Ovary (tissue), 9 donors: ENCODE results near the gene LSAMP. TPM values are rescaled to one million over a fixed set of nuclear protein-coding genes. Genes with fewer than 3 reads are reported as not detected.

Experiments
- DNase-seq, 5 donors: peaks; one replicate each; pipeline ENCODE4 v3.0.0-alpha.2; 2019 to 2020
- H3K27ac ChIP-seq, 2 donors: fragments of 200-600 bp; one replicate each; pipeline versions ENCODE4 v1.5.1 to v1.8.0; 2019 to 2022
- H3K27me3 ChIP-seq: fragments of 200-600 bp; one replicate; pipeline ENCODE4 v1.8.0; 2022
- H3K36me3 ChIP-seq: fragments of 200-600 bp; sonication (generic); one replicate; pipeline ENCODE4 v1.5.1; 2019
- H3K4me1 ChIP-seq: one replicate; pipeline ENCODE4 v1.8.1; 2013; ENCODE audit warnings: mild to moderate bottlenecking, moderate library complexity; ENCODE audit not compliant: insufficient read depth
- H3K4me3 ChIP-seq: fragments of 200-600 bp; sonication (generic); one replicate; pipeline ENCODE4 v1.5.1; 2017
- H3K9me3 ChIP-seq, 2 donors: fragments of 200-600 bp in 1 of 2; sonication (generic) in 1 of 2; one replicate each; pipeline versions ENCODE4 v1.5.1 to v1.8.1; 2013 to 2019; ENCODE audit warnings: mild to moderate bottlenecking in 1 of 2, moderate library complexity in 1 of 2
- EP300 ChIP-seq: sonication (generic); formaldehyde crosslinking; IDR thresholded peaks from one replicate; pipeline ENCODE4 v1.6.1; 2017; ENCODE audit warnings: antibody characterized with exemption
- POLR2A ChIP-seq: fragments of 450-650 bp; IDR thresholded peaks from one replicate; pipeline ENCODE4 v1.6.1; 2017; ENCODE audit warnings: antibody characterized with exemption, mild to moderate bottlenecking, moderate library complexity
- WGBS, 3 donors: extraction: QIAGEN DNeasy Blood & Tissue Kit in 1 of 3; methylation state at CpG; one replicate each; pipeline versions ENCODE4 v1.1.5 to v1.1.7; 2013 to 2017; 5-methylcytosine and 5-hydroxymethylcytosine counted together
- intact Hi-C, 4 donors: fragments of 100-400 bp; cut with DNase I; formaldehyde crosslinking; loops; one replicate each; pipeline versions ENCODE4 v1.11.0 to v1.15.1; 2022 to 2023
- polyA plus RNA-seq, 2 donors: library from polyadenylated mRNA; stranded (reverse); fragments of 200-250 nt in 1 of 2; fragments of 350-450 nt in 1 of 2; fragmentation: Illumina TruSeq in 1 of 2; extraction: RNeasy Lipid Tissue Mini Kit (QIAGEN cat#74804) in 1 of 2; gene quantifications; one replicate each; pipeline ENCODE4 v1.2.3, GENCODE V29; 2013 to 2014
- total RNA-seq, 7 donors: library from RNA; depleted of rRNA in 2 of 7; stranded (reverse); fragments of >200 nt in 2 of 7; fragmentation: NEBNext Ultra II Directional in 3 of 7; extraction: Animal tissue kit (Norgen Biotek cat#: 25700) in 3 of 7; gene quantifications; one replicate each; pipeline versions ENCODE4 v1.1.0 to v1.2.4, GENCODE V29; 2016 to 2023
- TF ChIP-seq, protein P1 (sequence below), 3 donors: fragments of 450-650 bp in 2 of 3; fragments of 200-600 bp in 1 of 3; IDR thresholded peaks; one replicate each; pipeline versions ENCODE4 v1.5.1 to v1.8.0; 2016 to 2022; ENCODE audit warnings: antibody characterized with exemption in 3 of 3, mild to moderate bottlenecking in 1 of 3
- donor health status: DM: no; HTN: no; CAD: no; lungs with moderate emphysema.
- donor health status: DM: no; HTN: no; CAD: no.
- donor health status: Bipolar disorder and iron deficiency.
- donor health status: DM: yes; HTN: yes; CAD: no.
- donor health status: DM: no; HTN: no; CAD: no.
- donor health status: DM: yes; HTN: yes; CAD: no.

Gene LSAMP
- total and polyA plus RNA-seq, 9 donors: 1.1 to 13.0 (median 5.4) TPM

DNA sequence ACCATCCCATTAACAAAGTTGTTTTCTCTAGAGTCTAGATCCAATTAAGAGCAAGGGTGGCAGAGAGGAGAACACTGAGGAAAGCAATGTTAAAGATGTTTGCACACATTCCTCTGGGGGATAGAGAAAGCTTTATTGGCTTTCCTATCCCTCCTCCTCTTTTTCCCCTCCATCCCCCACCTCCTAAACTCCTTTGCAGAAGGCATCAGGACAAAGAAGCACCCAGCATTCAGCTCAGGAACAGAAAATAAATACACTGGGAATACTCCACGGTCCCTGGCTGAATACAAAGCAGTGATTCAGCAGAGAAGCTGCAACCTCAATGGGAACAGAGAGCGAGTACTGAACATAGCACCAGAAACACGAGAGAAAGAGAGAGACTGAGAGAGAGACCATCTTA is 21.9 kb downstream of the LSAMP start:
- WGBS, 3 donors: 31 to 36% (median 32%) methylated on average over 3 of the region's 3 CpGs
- TF ChIP-seq EP300: no peak
- TF ChIP-seq, protein P1, sequence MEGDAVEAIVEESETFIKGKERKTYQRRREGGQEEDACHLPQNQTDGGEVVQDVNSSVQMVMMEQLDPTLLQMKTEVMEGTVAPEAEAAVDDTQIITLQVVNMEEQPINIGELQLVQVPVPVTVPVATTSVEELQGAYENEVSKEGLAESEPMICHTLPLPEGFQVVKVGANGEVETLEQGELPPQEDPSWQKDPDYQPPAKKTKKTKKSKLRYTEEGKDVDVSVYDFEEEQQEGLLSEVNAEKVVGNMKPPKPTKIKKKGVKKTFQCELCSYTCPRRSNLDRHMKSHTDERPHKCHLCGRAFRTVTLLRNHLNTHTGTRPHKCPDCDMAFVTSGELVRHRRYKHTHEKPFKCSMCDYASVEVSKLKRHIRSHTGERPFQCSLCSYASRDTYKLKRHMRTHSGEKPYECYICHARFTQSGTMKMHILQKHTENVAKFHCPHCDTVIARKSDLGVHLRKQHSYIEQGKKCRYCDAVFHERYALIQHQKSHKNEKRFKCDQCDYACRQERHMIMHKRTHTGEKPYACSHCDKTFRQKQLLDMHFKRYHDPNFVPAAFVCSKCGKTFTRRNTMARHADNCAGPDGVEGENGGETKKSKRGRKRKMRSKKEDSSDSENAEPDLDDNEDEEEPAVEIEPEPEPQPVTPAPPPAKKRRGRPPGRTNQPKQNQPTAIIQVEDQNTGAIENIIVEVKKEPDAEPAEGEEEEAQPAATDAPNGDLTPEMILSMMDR (IDR thresholded peaks at IDR 0.05): no peak
- TF ChIP-seq POLR2A: no peak
- Histone ChIP-seq H3K4me3 (no peak overlapping the region), H3K36me3 (no peaks in the 10 kb centered on the region), H3K4me1 (no peaks in the 10 kb centered on the region), H3K27ac (no peak overlapping the region), H3K9me3 (no peaks in the 10 kb centered on the region), H3K27me3 (no peaks in the 10 kb centered on the region)
- DNase-seq: no peak
- intact Hi-C loops: no loop called here

DNA sequence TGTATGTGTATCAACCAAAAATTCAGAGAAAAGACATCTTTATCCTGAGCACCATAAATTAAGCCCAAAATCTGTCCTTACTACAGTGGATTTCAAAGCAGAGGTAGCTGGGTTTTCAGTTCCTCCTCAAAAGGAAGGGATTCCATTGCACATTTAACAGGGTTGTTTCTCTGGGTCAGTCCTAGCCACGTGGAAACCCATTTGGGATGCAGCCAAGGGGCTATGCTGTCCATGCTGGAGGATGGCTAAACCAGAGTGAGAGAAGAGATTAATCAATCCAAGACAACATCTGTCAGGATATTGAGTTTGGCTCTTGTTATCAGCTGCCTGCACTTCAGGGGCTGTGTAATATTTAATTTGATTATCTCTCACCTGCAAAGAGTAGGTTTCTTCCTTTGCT is 28.1 kb downstream of the LSAMP start:
- Histone ChIP-seq H3K9me3 (no peaks in the 10 kb centered on the region), H3K36me3 (no peaks in the 10 kb centered on the region), H3K27me3 (no peaks in the 10 kb centered on the region), H3K4me1 (no peaks in the 10 kb centered on the region), H3K27ac (no peak overlapping the region), H3K4me3 (no peak overlapping the region)
- TF ChIP-seq POLR2A (no peak), EP300 (no peak)
- TF ChIP-seq, protein P1 (IDR thresholded peaks at IDR 0.05): no peak
- WGBS, 3 donors: 28 to 39% (median 37%) methylated on average over 1 of the region's 1 CpG
- no peak for DNase-seq
- intact Hi-C loops: no loop called here

DNA sequence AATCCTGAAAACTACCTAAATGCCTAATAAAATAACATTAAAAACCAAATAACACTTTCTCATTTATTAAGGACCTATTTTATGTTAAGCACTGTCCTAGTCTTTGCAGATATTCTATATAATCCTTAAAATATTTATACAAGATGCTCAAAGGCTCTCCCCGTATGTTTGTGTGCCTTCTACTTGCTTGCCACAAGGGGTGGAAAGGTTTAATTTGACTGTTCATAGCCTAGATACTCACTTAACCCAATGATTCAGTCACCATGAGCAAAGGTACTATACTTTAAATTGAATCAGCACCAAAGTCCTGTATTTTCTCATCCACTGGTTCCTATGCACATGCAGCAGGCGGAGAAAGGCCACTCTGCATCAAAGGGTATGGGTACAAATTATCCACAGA is 32.0 kb downstream of the LSAMP start:
- H3K27ac ChIP-seq: no peak overlapping the region
- no peaks in the 10 kb centered on the region for H3K4me1 ChIP-seq
- 80 to 86% (median 84%) methylated on average over 2 of the region's 2 CpGs for WGBS, 3 donors
- H3K9me3 ChIP-seq: no peaks in the 10 kb centered on the region
- H3K27me3 ChIP-seq: no peaks in the 10 kb centered on the region
- H3K36me3 ChIP-seq: no peaks in the 10 kb centered on the region
- TF ChIP-seq EP300 (no peak), POLR2A (no peak)
- TF ChIP-seq, protein P1 (IDR thresholded peaks at IDR 0.05): no peak
- H3K4me3 ChIP-seq: no peak overlapping the region
- DNase-seq: no peak
- intact Hi-C loops: no loop called here

DNA sequence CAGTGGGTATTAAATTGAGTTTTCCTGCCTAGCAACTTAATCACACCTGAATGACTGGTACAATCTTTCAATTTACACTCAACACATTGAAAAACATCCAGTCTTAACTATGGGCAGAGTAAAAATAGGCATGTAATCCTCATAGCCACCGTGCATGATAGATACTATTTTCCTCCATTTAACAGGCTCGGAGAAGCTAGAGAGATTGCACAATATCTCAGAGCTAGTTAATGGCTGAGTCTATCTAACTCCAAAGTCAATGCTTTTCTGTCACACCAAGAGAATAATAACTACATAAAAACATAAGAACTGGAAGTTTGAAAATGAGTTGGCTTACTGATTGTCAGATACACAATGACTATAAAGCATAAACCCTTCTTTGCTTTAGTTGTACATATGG is 36.8 kb downstream of the LSAMP start:
- Histone ChIP-seq H3K27ac (no peak overlapping the region), H3K36me3 (no peaks in the 10 kb centered on the region), H3K9me3 (no peaks in the 10 kb centered on the region), H3K4me3 (no peak overlapping the region), H3K27me3 (no peaks in the 10 kb centered on the region), H3K4me1 (no peaks in the 10 kb centered on the region)
- no peak for DNase-seq
- intact Hi-C loops: no loop called here
- 86 to 96% (median 91%) methylated on average over 2 of the region's 2 CpGs for WGBS, 3 donors
- TF ChIP-seq, protein P1 (IDR thresholded peaks at IDR 0.05): no peak
- TF ChIP-seq POLR2A (no peak), EP300 (no peak)

DNA sequence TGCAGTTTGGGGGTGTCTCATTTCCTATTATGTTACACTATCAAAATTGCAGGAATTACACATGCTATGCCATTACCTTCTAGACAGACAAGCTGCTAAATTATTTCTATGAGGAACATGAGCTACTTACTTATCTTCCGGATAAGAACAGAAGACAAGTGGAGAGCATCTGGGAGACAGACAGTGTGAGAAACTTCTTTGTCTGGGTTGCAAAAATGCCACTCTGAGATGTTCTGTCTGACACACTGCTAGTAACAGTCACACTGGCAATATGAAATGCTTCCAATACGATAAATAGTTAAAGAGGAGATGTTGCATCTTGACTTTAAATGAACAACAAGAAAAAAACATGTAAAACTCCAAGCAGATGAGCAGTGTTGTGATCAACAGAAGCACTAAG is 40.1 kb downstream of the LSAMP start:
- no peak overlapping the region for H3K4me3 ChIP-seq
- H3K27ac ChIP-seq: no peak overlapping the region
- WGBS, 3 donors: 90 to 94% (median 93%) methylated on average over 2 of the region's 2 CpGs
- no peaks in the 10 kb centered on the region for H3K36me3 ChIP-seq
- H3K4me1 ChIP-seq: no peaks in the 10 kb centered on the region
- no peaks in the 10 kb centered on the region for H3K9me3 ChIP-seq
- intact Hi-C loops: no loop called here
- DNase-seq: no peak
- H3K27me3 ChIP-seq: no peaks in the 10 kb centered on the region
- TF ChIP-seq POLR2A: no peak
- TF ChIP-seq, protein P1 (IDR thresholded peaks at IDR 0.05): no peak
- TF ChIP-seq EP300: no peak
